ENCODE results near the gene APOL1.

- TF ChIP-seq TCF7L2 (IDR thresholded peaks at IDR 0.05; ENCODE audit: borderline replicate concordance, extremely low read depth, insufficient read depth, insufficient read length) (no peak), CTCF (IDR thresholded peaks at IDR 0.05 in 2 of 3, conservative IDR thresholded peaks at IDR 0.05 in 1 of 3; ENCODE audit: borderline replicate concordance in 1 of 3, insufficient read depth in 1 of 3, low read depth in 2 of 3, low read length in 2 of 3) (no peak), FOSL1 (IDR thresholded peaks at IDR 0.05; ENCODE audit: low read depth) (no peak), YY1 (IDR thresholded peaks at IDR 0.05; ENCODE audit: extremely low read depth, insufficient replicate concordance, low read depth, low read length) (no peak), EZH2 (IDR thresholded peaks at IDR 0.05) (no peak), REST (IDR thresholded peaks at IDR 0.05; ENCODE audit: low read depth) (no peak), POLR2AphosphoS5 (IDR thresholded peaks at IDR 0.05; ENCODE audit: low read depth, low read length) (no peak), JUND (IDR thresholded peaks at IDR 0.05) (no peak), EGR1 (IDR thresholded peaks at IDR 0.05; ENCODE audit: low read depth) (no peak), POLR2A (IDR thresholded peaks at IDR 0.05; ENCODE audit: borderline replicate concordance, extremely low read depth, insufficient read depth, insufficient read length) (no peak), ATF3 (IDR thresholded peaks at IDR 0.05) (no peak), CEBPB (IDR thresholded peaks at IDR 0.05; ENCODE audit: low read depth) (no peak), RAD21 (IDR thresholded peaks at IDR 0.05; ENCODE audit: low read depth) (no peak), SRF (IDR thresholded peaks at IDR 0.05; ENCODE audit: low read depth) (no peak)
These were observed 30.0 kb upstream of the APOL1 start for GRCh38 chr22:36222887-36223450.

All from HCT116 (cell line).